HFFc6 (cell line): ENCODE measurements around the gene CREB3L2. TPM values are rescaled to one million over a fixed set of nuclear protein-coding genes. Genes with fewer than 3 reads are reported as not detected.

ENCODE experiments used
- DNase-seq: peaks from one replicate; pipeline ENCODE4 v3.0.0-alpha.2; 2018
- H3K27ac Mint-ChIP-seq: 2 replicates; pipeline ENCODE4 v1.8.0; 2020; ENCODE audit warnings: mild to moderate bottlenecking, mixed read lengths
- H3K27me3 Mint-ChIP-seq: 2 replicates; pipeline ENCODE4 v1.8.0; 2021; ENCODE audit warnings: mild to moderate bottlenecking, moderate library complexity, mixed read lengths; ENCODE audit not compliant: insufficient read depth
- H3K36me3 Mint-ChIP-seq: 2 replicates; pipeline ENCODE4 v1.8.0; 2021; ENCODE audit warnings: low read depth, mixed read lengths
- H3K4me1 Mint-ChIP-seq: 2 replicates; pipeline ENCODE4 v1.8.0; 2020; ENCODE audit warnings: low read depth, mixed read lengths
- H3K4me3 Mint-ChIP-seq: 2 replicates; pipeline ENCODE4 v1.8.0; 2020; ENCODE audit warnings: mild to moderate bottlenecking, moderate library complexity, mixed read lengths
- H3K9me3 Mint-ChIP-seq: 2 replicates; pipeline ENCODE4 v1.8.0; 2020; ENCODE audit warnings: mild to moderate bottlenecking, mixed read lengths
- total RNA-seq, 6 experiments: library from RNA; stranded (reverse); fragmentation: NEBNext Ultra II Directional; extraction: Animal tissue kit (Norgen Biotek cat#: 25700); gene quantifications; 2 replicates in 1 of 6; 3 replicates in 5 of 6; pipeline ENCODE4 v1.2.3, GENCODE V29; 2021
- TF ChIP-seq, protein P1 (sequence below): fragments of 200-600 bp; sonication (generic); IDR thresholded peaks from 2 replicates; pipeline ENCODE4 v1.5.0; 2021; ENCODE audit warnings: antibody characterized with exemption, mild to moderate bottlenecking

Gene CREB3L2
- total RNA-seq, 6 experiments from 2014 or later, result 112 to 139 (median 123) TPM

DNA sequence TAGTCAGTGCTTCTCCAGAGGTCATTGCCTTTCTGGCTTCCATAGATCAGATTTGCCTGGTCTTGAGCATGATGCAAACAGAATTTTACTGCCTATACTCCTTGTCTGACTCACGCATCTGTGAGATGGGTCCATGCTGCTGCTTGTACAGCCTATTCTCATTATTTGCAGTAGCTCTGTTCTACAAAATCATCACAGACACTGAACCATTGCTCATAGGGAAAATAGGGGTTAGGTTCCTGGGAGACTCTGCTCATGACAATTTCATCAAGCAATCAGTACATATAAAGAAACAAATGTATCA, 7.4 kb upstream of the CREB3L2 start:
- Mint-ChIP-seq H3K27me3 (peaks cover 9% of the 10 kb centered on the region; the same call in 1 of the 2 replicates), H3K9me3 (no peaks in the 10 kb centered on the region), H3K4me3 (no peak overlapping the region), H3K27ac (no peak overlapping the region), H3K36me3 (no peaks in the 10 kb centered on the region), H3K4me1 (peaks cover 31% of the 10 kb centered on the region)
- TF ChIP-seq, protein P1, sequence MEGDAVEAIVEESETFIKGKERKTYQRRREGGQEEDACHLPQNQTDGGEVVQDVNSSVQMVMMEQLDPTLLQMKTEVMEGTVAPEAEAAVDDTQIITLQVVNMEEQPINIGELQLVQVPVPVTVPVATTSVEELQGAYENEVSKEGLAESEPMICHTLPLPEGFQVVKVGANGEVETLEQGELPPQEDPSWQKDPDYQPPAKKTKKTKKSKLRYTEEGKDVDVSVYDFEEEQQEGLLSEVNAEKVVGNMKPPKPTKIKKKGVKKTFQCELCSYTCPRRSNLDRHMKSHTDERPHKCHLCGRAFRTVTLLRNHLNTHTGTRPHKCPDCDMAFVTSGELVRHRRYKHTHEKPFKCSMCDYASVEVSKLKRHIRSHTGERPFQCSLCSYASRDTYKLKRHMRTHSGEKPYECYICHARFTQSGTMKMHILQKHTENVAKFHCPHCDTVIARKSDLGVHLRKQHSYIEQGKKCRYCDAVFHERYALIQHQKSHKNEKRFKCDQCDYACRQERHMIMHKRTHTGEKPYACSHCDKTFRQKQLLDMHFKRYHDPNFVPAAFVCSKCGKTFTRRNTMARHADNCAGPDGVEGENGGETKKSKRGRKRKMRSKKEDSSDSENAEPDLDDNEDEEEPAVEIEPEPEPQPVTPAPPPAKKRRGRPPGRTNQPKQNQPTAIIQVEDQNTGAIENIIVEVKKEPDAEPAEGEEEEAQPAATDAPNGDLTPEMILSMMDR, result no peak
- DNase-seq, result no peak

GRCh38 chr7:138008588-138009349, 6.9 kb upstream of the CREB3L2 start:
- TF ChIP-seq, protein P1, result peak; percentile 95
- Mint-ChIP-seq H3K36me3 (no peaks in the 10 kb centered on the region), H3K4me3 (no peak overlapping the region; the same call in 1 of the 2 replicates), H3K27me3 (peaks cover 5% of the 10 kb centered on the region; the same call in 1 of the 2 replicates), H3K4me1 (peaks cover 31% of the 10 kb centered on the region), H3K27ac (peak overlapping the region; percentile 60; the same call in 1 of the 2 replicates), H3K9me3 (no peaks in the 10 kb centered on the region)
- peak; percentile 63 for DNase-seq

GRCh38 chr7:138008019-138008587, 6.2 kb upstream of the CREB3L2 start:
- Mint-ChIP-seq H3K9me3 (no peaks in the 10 kb centered on the region), H3K4me3 (no peak overlapping the region), H3K27ac (peak overlapping the region; percentile 60; the same call in 1 of the 2 replicates), H3K27me3 (peaks cover 4% of the 10 kb centered on the region; the same call in 1 of the 2 replicates), H3K36me3 (no peaks in the 10 kb centered on the region), H3K4me1 (peaks cover 31% of the 10 kb centered on the region)
- no peak for DNase-seq
- TF ChIP-seq, protein P1, result no peak

DNA sequence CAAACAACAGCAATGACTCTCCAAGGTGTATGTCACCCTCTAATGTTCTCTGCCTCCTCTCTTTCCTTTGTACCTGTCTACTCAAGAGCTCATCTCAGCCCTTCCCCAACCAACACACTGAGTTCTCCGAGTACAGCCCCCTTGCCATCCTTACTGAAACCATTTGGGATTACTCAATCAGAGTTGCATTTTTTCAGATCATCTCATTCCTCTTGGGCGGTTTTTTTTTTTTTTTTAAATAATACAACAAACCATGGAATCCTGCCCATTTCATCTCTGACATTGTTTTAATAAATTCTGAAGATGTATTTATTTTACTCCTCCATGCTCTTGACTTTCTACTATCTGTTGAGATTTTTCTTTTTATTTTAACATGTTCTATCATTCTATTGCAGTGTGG, 4.2 kb upstream of the CREB3L2 start:
- Mint-ChIP-seq H3K27me3 (peaks cover 9% of the 10 kb centered on the region; the same call in 1 of the 2 replicates), H3K36me3 (peaks cover 8% of the 10 kb centered on the region)
- DNase-seq, result no peak

DNA sequence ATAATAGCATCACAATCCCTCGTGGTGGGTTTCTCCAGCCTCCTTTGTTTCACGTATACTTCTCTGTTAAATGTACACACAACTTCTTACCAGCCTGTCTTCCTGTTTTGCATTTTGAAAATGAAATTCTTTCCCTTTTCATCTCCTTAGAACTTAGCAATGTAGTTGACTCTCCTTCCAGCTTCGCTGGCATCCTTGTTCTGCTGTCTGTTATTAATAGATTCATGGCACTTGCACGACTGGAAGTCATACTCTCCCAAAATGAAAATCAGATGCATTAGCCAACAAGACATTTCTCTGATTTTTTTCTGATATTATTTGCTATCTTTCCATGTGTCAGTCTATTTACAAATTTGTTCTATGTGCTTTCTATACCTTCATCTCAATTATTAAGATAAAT, 3.0 kb upstream of the CREB3L2 start:
- Mint-ChIP-seq H3K4me1 (peaks cover 42% of the 10 kb centered on the region), H3K27me3 (peaks cover 14% of the 10 kb centered on the region), H3K27ac (no peak overlapping the region), H3K4me3 (no peak overlapping the region), H3K36me3 (peaks cover 11% of the 10 kb centered on the region), H3K9me3 (no peaks in the 10 kb centered on the region)
- no peak for DNase-seq
- TF ChIP-seq, protein P1, result no peak

More for the DNA sequence above, 4.2 kb upstream of the CREB3L2 start:
- Mint-ChIP-seq H3K4me1 (peaks cover 38% of the 10 kb centered on the region), H3K9me3 (no peaks in the 10 kb centered on the region), H3K27ac (no peak overlapping the region), H3K4me3 (no peak overlapping the region)
- TF ChIP-seq, protein P1, result no peak
